ENCODE measurements around the gene YES1.
A peak's percentile ranks its signal among the peaks of the same experiment; 100 is the strongest.
"Not testable (repeated sequence)": the region's sequence is repeated elsewhere in the genome, so short reads cannot be mapped to it uniquely, and the experiment has no call there.

Gene YES1

DNA sequence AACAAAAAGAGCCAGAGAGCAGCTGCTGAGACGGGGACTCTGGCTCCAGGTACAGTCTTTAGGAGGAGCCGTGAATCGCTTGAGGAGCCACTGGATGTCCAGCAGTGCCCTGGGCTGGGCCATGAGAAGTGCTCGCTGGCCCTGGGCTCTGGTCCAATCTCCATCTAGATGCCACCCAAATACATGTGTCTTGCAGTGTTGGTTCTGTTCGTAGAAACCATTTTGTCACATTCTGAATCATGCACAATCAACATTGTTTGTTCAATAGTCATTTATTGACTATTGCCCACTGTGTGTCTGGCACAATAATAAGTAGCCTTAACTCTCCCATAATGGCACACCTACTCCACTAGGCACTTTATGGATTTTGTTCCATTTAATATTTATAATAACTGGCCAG, 128.5 kb downstream of the YES1 start:
- DNase-seq (ENCODE audit: low read depth in 2 of 2) = no peak

DNA sequence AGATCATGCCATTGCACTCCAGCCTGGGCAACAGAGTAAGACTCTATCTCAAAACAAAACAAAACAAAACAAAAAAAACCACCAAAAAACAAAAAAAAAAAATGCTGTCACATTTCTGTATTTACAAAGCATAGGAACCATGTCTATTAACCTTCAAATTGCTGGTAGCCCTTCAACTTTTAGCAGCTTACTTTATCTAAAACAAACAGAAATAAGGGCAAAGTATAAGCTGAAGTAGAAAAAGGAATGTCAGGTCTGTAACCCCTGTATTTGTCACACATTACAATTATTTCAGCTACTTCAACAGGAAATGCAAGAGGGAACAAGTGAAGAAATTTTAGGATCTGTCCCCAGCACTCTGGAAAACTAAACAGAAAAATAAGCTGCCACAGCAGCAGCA, 129.2 kb downstream of the YES1 start:
- DNase-seq (ENCODE audit: low read depth in 2 of 2) = no peak

GRCh38 chr18:682416-682815, 129.6 kb downstream of the YES1 start:
- DNase-seq (ENCODE audit: low read depth in 2 of 2) = not testable (repeated sequence)

DNA sequence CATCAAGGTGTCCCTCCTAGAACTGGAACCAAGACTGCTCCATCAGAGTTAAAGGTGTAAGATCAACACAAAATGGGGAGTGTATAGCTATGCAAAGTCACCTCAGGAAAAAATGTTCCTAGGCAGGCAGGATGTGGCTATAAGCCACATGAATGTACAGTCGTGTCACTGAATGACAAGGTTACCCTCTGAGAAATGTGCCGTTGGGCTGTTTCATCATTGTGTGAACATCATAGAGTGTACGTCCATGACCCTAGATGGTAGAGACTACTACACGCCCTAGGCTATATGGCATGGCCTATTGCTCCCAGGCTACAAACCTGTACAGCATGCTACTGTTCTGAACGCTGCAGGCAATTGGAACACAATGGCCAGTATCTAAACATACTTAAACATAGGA, 130.1 kb downstream of the YES1 start:
- peak; percentile 29 to 44 for DNase-seq (ENCODE audit: low read depth in 2 of 2)

DNA sequence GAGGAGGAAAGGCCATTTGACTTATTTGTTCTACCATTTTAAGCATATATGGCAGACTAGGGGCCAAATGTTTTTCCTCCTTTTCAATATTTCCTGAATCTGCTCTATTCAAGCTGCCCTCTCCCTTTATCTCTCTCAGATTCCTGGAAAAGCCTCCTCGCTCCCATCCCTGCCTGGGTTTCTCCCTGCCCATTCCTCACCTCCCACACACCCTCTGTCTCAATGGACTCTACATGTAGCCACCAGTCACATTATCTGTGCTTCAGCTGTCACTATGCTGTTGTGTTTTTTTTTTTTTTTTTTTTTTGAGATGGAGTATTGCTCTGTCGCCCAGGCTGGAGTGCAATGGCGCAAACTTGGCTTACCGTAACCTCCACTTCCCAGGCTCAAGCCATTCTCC, 131.7 kb downstream of the YES1 start:
- no peak for DNase-seq (ENCODE audit: low read depth in 2 of 2)

GRCh38 chr18:679516-679915, 132.5 kb downstream of the YES1 start:
- no peak for DNase-seq (ENCODE audit: low read depth in 2 of 2)

DNA sequence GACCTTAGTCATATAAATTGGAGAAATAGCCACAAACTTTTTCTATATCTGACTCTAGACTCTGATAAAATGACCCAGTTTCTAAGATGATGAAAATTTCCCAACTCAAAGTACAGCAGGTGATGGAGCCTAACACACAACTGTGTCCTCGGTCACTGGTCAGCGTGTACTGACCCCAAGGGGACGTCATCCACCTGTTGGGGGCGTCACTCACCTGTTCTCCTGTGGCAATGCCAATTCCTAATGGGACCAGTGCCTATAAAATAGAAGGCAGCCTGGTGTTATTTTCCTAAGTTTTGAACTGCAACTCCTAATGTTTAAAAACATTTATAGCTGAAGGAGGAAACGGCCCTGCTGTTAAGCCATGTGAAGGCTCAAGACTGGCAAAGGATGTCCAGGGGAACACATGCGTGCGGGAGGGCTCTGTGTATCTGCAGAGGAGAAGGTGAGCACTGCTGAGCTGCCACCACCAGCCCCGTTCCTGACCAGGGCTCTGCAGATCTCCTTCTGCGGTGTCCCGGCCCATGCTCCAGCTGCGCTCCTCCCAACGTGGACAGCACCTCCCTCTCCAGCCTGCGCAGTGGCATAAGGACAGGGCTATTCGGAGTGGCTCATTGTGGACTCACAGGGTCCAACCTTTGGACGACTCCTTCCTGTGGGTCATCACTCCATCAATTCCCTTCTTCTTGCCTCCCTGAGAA, 133.4 kb downstream of the YES1 start:
- DNase-seq (ENCODE audit: low read depth in 2 of 2) = no peak

- no peak for DNase-seq (ENCODE audit: low read depth in 2 of 2)
Measured at GRCh38 chr18:677951-678381, 134.1 kb downstream of the YES1 start.

- DNase-seq (ENCODE audit: low read depth in 2 of 2) = no peak
Measured at GRCh38 chr18:677145-677544, 134.9 kb downstream of the YES1 start.

DNA sequence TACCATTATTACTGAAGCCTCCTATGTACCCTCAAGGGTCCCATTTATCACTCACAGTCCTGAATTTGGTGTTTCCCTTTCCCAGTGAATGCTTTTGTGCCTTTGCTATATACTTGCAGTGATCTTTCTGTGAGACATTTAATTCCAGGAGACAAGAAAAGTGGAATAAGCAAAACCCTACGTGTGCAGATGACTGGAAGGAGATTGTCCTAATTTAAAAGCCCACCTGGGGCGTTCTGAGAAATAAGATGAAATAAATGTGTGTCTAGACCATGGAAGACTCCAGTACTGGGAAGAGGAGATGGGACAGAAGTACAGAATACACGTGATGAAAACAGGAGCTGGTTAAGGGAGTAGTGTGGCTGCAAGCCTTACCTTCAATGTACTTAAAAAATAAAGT, 135.3 kb downstream of the YES1 start:
- no peak for DNase-seq (ENCODE audit: low read depth in 2 of 2)

- no peak for DNase-seq (ENCODE audit: low read depth in 2 of 2)
Measured at GRCh38 chr18:676069-676468, 136.0 kb downstream of the YES1 start.

DNA sequence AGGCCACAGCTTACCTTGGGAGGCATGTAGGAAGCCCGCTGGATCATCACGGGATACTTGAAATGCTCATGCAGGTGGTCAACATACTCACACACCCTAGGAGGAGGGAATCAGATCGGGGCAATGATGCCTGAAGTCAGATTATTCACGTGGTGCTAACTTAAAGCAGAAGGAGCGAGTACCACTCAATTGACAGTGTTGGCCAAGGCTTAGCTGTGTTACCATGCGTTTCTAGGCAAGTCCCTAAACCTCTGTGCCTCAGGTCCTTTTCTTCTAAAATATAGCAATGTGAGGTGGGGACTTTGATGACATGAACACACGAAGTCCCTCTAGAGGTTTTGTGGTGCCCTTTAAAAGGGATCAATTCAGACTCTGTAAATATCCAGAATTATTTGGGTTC, 136.7 kb downstream of the YES1 start:
- DNase-seq (ENCODE audit: low read depth in 2 of 2) = no peak

- DNase-seq (ENCODE audit: low read depth in 2 of 2) = no peak
Measured at GRCh38 chr18:673769-674168, 138.3 kb downstream of the YES1 start.

- DNase-seq (ENCODE audit: low read depth in 2 of 2) = no peak
Measured at GRCh38 chr18:673317-673716, 138.7 kb downstream of the YES1 start.

Data from stimulated activated CD4-positive, alpha-beta T cell treated with anti-CD3 and anti-CD28 coated beads, Interleukin-15, amount 100 ng/mL, for 48 hours (primary cell).